A204.1 (cell line): ENCODE measurements around the gene KBTBD4.
"Not testable (repeated sequence)": the region's sequence is repeated elsewhere in the genome, so short reads cannot be mapped to it uniquely, and the experiment has no call there.

ENCODE experiments used
- FAIRE-seq: peaks from 2 replicates; lab custom pipeline; 2012; peaks lifted over from hg19 to GRCh38; lab: Jason Lieb, UNC

The KBTBD4 gene

DNA sequence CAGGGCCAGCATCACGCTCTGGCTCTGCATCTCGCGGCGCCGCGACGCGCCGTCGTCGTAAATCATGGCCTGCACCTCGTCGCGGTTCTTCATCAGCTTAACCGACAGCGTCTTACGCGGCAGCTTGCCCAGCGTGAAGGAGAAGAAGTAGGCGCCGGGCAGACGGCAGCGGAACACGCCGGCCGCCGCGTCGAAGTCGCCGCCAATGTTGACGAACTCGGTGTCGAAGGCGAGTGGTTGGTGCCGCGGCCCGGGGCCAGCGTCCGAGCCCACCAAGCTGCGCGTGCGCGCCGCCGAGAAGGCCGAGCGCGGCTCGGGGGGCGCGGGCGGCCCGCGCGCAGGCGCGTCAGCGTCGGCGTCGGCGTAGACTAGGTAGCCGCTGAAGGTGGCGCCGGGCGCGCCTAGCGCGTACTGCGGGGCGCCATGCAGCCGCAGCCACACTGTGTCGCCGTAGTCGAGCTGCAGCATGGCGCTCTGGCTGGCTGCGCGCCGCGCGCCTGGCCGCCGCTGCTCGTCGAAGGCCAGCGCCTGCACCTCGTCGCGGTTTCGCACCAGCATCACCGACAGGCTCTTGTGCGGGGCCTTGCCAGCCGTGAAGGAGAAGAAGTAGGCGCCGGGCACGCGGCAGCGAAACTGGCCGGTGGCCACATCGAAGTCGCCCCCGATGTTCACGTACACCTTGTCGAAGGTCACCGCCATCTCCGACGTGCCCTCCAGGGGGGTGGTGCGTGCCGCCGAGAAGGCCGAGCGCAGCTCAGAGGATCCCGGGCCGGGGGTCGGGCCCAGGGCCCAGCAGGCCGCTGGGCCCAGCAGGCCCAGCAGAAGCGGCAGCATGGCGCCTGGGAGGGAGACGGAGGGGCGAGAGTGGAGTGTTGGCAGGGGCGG, 11.4 kb upstream of the KBTBD4 start:
- no peak for FAIRE-seq

DNA sequence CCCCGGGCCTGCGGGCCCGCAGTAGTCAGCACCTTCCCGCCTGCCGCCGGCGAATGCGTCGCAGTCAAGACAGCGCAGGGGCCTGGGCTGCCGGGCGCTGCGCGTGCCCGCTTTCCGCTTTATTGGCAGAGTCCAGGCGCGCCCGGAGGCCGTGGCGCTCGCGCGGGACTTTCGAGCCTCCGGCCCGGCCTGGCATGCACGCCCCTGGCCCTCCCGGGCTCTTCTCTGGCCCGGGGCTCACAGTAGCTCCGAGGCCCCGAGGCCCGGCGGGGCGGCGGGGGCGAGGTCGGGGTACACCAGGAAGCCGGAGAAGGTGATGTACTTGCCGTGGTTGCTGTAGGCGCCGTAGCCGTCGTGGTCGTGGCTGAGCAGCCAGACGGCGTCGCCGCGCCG, 10.8 kb upstream of the KBTBD4 start:
- FAIRE-seq = no peak

DNA sequence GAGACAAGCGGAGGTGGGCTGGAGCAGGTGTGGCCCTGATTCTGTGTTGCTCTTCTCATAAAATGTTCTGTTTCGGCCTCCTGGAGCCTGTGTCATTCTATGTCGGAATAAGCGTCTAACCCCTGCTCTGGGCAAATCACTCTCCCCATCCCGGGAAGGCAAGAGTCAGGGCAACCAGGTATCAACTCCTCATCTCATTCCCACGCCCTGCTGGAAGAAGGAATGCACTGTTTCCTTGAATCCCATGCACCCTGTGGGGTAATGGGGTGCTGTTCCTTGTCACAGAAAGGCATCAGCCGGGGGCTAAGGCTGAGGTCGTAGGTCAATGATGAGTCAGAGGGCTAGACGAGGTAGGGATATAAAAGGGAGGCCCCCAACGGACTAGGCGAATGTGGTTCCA, 10.3 kb upstream of the KBTBD4 start:
- no peak for FAIRE-seq

DNA sequence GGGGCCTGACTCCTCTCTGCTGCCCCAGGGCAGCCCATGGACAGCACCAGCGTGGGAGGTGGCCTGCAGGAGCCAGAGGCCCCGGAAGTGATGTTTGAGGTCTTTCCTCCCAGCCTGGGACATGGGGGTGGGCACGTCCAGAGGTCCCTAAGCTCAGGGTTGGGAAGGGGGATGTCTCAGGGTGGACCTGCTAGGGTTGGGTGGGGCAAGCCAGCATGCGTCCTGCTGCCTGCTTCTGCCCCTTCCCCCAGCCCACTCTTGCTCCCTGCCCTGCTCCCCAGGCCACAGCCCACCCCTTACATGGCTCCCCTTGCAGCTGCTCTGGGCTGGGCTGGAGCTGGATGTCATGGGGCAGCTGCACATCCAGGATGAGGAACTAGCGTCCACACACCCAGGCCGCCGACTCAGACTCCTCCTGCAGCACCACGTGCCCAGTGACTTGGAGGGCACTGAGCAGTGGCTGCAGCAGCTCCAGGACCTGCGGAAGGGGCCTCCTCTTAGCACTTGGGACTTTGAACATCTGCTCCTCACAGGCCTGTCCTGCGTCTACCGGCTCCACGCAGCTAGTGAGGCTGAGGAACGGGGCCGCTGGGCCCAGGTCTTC, 9.1 kb upstream of the KBTBD4 start:
- FAIRE-seq = no peak

DNA sequence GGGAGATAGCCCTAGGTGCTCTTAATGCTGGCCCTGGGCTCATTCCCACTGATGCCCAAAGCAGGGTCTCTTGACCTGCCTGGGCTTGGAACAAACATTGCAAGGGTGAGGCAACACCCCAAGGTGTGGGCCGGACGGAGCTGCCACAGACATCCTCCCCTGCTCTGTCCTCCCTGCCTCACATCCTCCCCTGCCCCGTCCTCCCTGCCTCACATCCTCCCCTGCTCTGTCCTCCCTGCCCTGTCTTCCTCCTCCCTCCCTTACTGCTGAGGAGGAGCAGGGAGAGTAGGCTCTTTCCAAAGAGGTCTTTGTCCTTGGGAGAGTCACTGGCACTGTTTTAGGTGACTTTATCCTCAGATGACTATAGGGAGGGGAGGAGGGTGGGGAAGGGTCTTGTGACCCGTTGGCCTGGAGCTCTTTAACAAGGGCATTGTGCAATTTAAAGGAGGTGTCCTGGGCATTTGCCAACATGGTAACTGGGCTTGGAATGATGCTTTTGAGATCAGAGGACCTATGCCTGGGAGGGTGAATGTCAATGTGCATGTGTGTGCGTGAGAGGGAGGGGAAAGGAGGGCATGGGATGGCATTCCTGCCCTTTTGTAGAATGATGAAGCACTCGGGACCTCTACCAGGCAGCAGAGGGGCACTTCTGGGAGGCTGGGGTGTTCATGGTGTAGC, 8.4 kb upstream of the KBTBD4 start:
- FAIRE-seq = no peak

DNA sequence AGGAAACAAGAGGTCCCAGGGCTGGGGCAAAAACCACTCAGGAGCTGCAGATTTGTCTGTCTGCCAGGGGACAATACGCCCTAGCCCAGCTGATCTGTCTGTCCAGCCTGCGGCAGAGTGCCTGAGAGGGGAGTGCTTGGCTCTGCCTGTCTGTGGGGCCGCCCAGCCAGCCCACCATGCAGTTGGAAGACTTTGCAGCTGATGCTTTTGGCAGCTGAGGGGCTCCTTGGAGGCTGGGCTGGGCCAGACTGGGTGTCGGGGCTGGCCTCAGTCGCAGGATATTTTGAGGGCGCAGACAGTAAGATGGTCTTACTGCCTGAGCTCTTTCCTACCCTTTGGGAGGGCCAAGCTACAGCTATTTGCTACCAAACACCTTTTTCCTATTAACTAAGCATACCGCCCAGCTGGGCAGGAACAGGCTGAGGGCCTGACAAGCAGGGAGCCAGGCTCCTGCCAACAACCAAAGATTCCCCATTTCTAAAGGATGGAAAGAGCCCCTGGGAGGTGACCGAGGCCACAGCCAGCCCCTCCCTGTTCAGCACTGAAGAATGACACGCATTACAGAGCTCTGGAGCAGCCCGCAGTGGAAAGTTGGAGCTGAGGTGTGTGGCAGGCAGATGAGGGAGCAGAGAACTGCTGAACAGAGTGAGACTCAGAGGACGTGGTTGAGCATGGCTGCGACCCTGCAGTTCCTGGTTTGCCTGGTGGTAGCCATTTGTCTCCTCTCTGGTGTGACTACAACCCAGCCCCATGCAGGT, 7.5 kb upstream of the KBTBD4 start, which contains the start of gene FAM180B:
FAM180B (plus strand) TSS at position 581 of the 758 bp plus-strand sequence; CDS start at position 672, 91 bp downstream.
- no peak for FAIRE-seq

DNA sequence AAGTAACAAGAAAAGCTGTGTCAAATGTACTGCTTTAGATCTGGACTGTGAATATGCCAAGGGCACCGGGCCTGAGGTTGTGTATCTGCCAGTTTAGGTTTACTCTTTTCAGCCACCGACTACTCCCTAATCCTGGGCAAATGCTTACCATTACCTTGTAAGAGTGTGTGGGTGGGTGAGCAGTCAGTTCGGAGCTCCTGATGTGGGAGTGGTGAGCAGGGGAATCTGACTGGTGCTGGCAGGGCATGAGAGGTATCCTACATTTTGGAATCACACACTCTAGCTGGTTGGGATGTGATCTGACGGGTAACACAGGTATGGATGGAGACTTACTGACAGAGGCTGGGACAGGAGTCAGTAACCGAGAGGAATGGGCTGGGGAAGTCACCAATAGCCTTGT, 5.1 kb upstream of the KBTBD4 start:
- FAIRE-seq = no peak

DNA sequence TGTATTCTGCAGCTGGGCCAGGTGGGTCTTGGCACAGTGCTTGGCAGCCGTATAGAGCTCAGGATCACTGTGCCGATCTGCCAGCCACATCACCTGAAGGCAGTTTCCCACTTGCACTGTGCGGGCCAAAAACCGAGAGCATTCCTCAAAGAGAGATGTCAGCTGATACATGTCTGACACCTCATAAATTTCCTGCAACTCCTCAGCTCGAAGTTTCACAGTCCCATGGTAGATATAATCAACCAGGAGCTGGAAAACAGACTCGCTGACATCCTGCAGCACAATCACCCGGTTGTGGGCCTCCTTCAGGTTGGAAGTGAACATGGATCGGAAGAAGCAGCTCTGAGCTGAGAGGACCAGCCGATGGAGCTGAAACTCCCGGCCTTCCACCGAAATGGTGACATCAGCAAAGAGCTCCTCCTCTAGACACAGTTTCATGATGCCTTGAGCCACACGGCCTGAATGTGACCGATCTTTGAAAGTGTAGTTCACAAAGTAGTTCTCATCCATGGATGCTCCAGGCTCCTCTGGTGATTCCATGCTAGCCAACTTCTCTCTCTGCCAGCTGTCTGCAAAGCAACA, 1.2 kb downstream of the KBTBD4 start:
- FAIRE-seq = no peak

DNA sequence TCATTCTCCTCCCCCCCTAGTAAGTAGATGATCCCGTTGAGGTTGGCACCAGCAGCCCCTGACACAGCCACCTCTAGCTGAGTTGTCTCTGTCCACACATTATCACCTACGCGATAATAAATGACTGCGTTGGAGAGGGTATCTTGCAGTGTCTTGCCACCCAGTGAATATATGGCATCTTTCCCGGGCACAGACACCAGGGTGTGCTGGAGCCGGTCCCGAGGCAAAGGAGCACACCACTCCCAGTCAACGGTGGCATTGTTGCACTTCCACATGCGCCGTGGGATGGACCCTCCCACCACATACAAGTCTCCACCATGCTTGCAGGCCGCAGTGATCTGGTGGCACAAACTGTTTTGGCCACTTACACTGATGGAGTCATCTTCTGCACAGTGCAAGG, 5.4 kb downstream of the KBTBD4 start:
- no peak for FAIRE-seq

DNA sequence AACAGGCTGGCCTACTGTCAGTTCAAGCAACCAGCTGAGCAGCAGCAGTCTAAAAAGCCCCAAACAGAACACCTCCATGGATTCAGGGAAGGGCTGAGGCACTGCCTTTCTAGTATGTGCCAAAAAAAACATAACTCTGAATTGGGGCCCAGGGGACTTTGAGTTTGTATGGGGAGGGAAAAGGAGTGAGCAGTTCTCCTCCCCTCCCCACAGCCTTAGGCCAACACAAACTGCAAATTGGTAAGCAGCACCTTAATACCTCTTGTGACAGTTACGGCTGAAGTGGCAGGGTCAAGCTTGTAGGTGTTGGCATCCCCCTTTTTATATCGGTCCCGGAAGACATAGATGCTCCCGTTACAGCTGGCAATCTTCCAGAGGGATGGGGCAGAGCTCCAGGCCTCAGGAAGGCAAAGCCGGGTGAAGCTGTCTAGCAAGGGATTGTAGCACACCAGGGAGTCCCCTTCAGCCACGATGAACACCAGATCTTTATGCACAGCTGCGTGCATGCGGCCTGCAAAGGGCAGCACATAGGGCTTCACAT, 6.0 kb downstream of the KBTBD4 start:
- no peak for FAIRE-seq

DNA sequence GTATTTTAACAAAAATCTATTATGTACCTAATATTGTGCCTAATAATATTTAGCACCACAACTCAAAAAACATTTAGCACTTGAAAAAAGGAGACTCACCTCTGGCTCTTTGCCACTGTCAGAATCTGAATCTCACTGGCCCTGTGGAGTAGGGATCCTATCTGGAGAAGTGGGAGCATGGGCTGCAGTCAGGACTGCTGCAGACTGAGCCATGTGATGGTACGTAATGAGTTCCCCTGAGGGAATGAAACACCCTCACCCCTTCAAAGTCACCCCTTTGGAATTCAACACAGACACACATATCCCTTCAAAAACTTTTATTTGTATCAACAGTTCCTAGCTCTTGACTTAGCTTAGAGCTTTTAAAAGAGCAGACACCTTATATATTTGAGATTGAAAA, 6.9 kb downstream of the KBTBD4 start:
- no peak for FAIRE-seq

DNA sequence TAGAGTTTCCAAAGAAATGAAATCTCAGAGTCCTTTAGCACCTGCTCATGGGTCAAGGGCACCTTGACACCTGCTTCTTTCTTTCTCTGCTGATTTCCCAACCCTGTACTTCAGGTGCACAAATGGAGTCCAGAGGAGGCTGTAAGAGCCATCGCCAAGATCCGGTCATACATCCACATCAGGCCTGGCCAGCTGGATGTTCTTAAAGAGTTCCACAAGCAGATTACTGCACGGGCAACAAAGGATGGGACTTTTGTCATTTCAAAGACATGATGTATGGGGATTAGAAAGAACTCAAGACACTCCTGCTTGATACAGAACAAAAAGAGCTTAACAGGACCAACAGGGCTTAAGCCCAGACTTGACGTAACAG, 7.4 kb downstream of the KBTBD4 start:
- no peak for FAIRE-seq

DNA sequence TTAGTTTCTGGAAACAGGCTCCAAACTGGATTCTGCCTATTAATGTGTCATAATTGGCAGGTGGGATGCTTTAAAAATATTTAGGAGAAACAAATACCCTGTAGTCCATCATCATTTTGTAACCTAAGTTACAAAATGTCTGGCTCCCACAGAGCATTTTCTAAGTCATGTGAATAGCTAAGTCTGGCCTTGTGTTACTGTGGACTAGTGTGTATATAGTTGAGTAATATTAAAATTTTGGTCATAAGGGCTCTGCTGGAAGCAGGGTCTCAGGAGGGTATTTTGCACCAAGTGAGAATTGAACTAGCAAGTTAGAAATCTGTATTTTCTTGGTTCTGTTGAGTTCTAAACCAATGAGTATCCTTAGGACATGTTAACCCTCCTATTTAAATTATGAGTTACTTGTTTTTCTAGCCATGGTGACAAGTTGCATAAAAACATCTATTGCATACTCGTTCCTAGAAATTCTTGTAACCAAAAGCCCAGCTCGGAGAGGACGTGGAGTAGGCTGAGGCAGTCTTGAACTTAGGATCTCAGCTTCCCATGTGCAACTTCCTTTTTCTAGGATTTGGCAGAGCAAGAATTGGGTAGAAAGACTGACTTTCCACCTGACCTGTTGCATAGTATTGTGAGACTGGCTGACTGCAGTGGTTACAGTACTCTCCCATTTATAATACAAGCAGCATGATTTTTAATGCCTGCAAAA, 8.0 kb downstream of the KBTBD4 start:
- FAIRE-seq = no peak

DNA sequence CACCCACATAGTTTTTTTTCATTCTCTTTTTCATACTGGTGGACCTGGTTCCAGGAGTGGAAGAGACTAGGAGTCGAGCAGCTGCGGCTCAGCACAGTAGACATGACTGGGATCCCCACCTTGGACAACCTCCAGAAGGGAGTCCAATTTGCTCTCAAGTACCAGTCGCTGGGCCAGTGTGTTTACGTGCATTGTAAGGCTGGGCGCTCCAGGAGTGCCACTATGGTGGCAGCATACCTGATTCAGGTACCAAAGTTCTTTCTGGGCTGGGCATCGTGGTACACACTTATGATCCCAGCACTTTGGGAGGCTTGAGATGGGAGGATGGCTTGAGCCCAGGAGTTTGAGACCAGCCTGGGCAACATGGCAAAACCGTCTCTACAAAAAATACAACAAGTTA, 9.1 kb downstream of the KBTBD4 start:
- no peak for FAIRE-seq

DNA sequence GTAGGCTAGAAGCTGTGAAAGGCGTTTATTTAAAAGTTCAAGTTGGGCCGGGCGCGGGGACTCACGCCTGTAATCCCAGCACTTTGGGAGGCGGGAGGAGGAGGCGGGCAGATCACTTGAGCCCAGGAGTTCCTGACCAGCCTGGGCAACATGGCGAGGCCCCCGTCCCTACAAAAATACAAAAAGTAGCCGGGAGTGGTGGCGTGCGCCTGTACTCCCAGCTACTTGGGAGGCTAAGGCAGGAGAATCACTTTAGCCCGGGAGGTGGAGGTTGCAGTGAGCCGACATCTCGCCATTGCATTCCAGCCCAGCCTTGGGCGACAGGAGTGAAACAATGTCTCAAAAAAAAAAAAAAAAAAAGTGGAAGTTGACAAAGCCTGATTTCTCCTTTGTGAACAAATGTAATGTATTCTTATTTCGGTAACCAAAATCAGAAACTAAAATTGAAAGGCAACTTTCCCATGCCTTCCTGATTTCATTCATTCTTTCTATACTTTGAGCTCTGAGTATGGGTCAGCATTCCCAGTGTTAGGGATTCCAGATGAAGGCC, 12.5 kb downstream of the KBTBD4 start:
- no peak for FAIRE-seq

DNA sequence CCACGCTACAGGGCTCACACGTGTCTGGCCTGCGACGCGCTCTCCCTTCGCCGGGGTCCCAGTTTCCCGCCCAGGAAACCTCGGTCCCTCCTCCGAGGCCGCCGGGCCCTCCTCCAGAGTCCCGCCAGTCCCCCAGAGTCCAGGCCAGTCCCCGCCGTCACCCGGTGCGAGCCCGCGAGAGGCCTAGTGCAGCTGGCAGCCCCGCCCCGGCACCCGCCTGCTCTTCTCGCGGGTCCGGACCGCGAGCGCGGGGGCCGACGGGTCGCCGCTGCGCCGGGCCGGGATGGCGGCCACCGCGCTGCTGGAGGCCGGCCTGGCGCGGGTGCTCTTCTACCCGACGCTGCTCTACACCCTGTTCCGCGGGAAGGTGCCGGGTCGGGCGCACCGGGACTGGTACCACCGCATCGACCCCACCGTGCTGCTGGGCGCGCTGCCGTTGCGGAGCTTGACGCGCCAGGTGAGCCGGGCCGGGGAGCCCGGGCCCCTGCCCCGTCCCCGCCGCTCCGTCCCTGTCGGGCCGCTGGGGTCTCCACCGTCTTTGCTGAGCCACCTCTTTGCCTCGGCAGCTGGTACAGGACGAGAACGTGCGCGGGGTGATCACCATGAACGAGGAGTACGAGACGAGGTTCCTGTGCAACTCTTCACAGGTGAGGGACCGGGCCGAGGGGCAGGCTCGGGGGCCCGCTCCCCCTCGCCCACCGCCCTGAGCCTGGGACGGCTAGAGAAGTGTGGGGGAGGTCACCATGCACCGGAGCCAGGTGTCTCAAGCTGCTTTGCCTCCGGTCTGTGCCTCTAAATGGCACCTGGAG, 13.2 kb downstream of the KBTBD4 start, which contains the start of gene PTPMT1:
PTPMT1 (plus strand) TSS at position 260 of the 809 bp plus-strand sequence; CDS start at position 284, 24 bp downstream.
- FAIRE-seq = no peak

DNA sequence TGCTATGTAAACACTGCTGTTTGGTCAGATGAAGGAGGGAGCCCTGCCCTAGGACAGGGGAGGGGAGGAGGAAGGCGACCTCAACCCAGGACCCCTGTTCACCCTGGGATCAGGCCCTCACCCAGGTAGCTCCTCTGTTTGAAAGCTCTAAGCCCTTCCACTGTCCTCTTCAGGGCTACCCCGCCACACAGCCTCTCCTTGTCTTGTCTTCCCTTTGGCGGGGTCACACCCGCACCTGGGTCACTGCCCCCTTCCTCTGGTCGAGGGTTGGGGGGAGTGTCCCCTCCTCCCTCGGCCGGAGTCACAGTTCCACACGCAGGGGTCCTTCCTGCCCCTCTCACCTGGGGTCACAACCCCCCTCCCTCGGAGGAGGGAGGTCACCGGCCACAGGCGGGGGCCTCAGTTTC, 13.8 kb downstream of the KBTBD4 start:
- FAIRE-seq = no peak

DNA sequence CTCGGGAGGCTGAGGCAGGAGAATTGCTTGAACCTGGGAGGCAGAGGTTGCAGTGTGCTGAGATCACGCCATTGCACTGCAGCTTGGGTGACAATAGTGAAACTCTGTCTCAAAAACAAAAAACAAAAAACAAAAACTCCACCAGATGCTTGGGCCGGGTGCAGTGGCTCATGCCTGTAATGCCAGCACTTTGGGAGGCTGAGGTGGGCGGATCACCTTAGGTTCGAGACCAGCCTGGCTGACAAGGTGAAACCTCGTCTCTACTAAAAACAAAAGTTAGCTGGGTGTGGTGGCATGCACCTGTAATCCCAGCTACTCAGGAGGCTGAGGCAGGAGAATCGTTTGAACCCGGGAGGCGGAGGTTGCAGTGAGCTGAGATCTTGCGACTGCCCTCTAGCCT, 14.4 kb downstream of the KBTBD4 start:
- FAIRE-seq = not testable (repeated sequence)

DNA sequence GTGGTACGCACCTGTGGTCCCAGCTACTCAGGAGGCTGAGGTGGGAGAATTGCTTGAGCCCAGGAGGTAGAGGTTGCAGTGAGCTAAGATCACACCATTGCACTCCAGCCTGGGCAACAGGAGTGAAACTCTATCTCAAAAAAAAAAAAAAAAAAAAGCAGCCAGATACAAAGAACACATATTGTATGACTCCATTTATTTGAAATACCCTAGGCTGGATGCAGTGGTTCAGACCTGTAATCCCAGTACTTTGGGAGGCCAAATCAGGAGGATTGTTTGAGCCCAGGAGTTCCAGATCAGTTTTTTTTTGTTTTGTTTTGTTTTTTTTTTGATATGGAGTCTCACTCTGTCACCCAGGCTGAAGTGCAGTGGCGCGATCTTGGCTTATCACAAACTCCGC, 16.4 kb downstream of the KBTBD4 start:
- not testable (repeated sequence) for FAIRE-seq

DNA sequence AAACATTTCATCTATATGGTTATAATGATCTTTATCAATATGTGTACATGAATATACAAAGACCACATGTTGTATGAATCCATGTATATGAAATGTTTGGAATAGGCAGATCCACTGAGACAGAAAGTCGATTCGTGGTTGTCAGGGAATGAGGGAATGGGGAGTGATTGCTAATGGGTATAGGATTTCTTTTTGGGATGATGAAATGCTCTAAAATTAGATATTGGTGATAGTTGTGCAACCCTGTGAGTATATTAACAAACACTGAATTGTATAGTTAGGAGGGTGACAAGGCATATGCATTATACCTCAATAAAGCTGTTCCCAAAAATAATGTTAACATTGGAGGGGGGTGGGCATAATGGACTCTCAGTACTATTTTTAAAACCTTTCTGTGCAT, 18.3 kb downstream of the KBTBD4 start:
- FAIRE-seq = no peak
